ENCODE results near the gene ACAA1. TPM values are rescaled to one million over a fixed set of nuclear protein-coding genes. Genes with fewer than 3 reads are reported as not detected.

The ACAA1 gene
- total and polyA plus RNA-seq, 9 of the 15 experiments (the other 6 are each of a cell fraction or from before 2014, with no cell fraction given): 4.0 to 88.9 (median 57.2) TPM

- intact Hi-C loops (cut with micrococcal nuclease): no loop called here
- H3K4me3 ChIP-seq: no peak overlapping the region
- no peak for ATAC-seq
Measured at GRCh38 chr3:38154625-38155255, 17.8 kb upstream of the ACAA1 start.

GRCh38 chr3:38154033-38154494 lies 17.1 kb upstream of the ACAA1 start:
- H2AFZ ChIP-seq (ENCODE audit: low read depth, low read length): no peak overlapping the region
- no peak overlapping the region for H3K27ac ChIP-seq (ENCODE audit: extremely low read depth, low read depth, low read length)
- DNase-seq (ENCODE audit: extremely low read depth in 1 of 4, low spot score in 3 of 4) (no peak), FAIRE-seq (no peak), ATAC-seq (no peak)
- in situ Hi-C loops (cut with MboI): no loop called here
- H3K4me1 ChIP-seq (replicated peaks in 1 of 2; ENCODE audit: control insufficient read depth in 2 of 2, insufficient read depth in 2 of 2, low read length in 2 of 2): peaks cover 9 to 32% of the 10 kb centered on the region in 2 experiments
- no peaks in the 10 kb centered on the region for H3K79me2 ChIP-seq (ENCODE audit: control insufficient read depth, insufficient read depth, low read length)
- H3K9ac ChIP-seq (ENCODE audit: insufficient read depth in 1 of 2, low read depth in 2 of 2, low read length in 2 of 2): no peak overlapping the region
- no peaks in the 10 kb centered on the region for H3K27me3 ChIP-seq (ENCODE audit: control insufficient read depth in 2 of 2, insufficient read depth in 2 of 2, low read length in 2 of 2)
- H3K9me1 ChIP-seq (ENCODE audit: control insufficient read depth, insufficient read depth, low read length): no peaks in the 10 kb centered on the region
- H3K4me3 ChIP-seq: no peak overlapping the region
- TF ChIP-seq CEBPG (CRISPR knock-in tag; IDR thresholded peaks at IDR 0.05) (no peak), CEBPG (tag; conservative IDR thresholded peaks at IDR 0.05 in 1 of 2, IDR thresholded peaks at IDR 0.05 in 1 of 2) (peak; percentile 81 to 89), ZNF395 (CRISPR knock-in tag; IDR thresholded peaks at IDR 0.05) (no peak), GABPA (tag; conservative IDR thresholded peaks at IDR 0.05; ENCODE audit: low read depth) (no peak), CEBPB (tag; IDR thresholded peaks at IDR 0.05) (peak; percentile 55), ZNF764 (CRISPR knock-in tag; IDR thresholded peaks at IDR 0.05; ENCODE audit: low read depth) (no peak), ZNF316 (IDR thresholded peaks at IDR 0.05) (peak; percentile 11; the same call in 1 of the 2 replicates)
- WGBS (ENCODE audit: insufficient coverage, low coverage, missing lambda C conversion rate): 69% methylated on average over 2 of the region's 2 CpGs
- no TSS peak for BruUV-seq (replicated peaks)
- intact Hi-C loops (cut with micrococcal nuclease): no loop called here
- no peak overlapping the region for H3K4me2 ChIP-seq (ENCODE audit: insufficient read depth, low read length)
- POLR2A ChIA-PET: interaction anchor here (3.1 to 4.3 kb wide), 2 partner anchors 10 to 13 kb away, joined by 14 to 29 read pairs; partner anchors contain the start of gene OXSR1
- no peaks in the 10 kb centered on the region for H3K9me3 ChIP-seq (replicated peaks; ENCODE audit: control insufficient read depth, insufficient read depth, low read depth, low read length)
- H4K20me1 ChIP-seq (replicated peaks; ENCODE audit: control insufficient read depth, insufficient read depth, low read length): no peaks in the 10 kb centered on the region
- no peaks in the 10 kb centered on the region for H3K36me3 ChIP-seq (ENCODE audit: control insufficient read depth, insufficient read depth, low read length)
- CTCF ChIA-PET (ENCODE audit: low intra/inter-chr PET ratio): no interaction called here

More at GRCh38 chr3:38154625-38155255, 17.8 kb upstream of the ACAA1 start:
- no TSS peak for BruUV-seq (replicated peaks)
- no peaks in the 10 kb centered on the region for H3K27me3 ChIP-seq (ENCODE audit: control insufficient read depth in 2 of 2, insufficient read depth in 2 of 2, low read length in 2 of 2)
- peaks cover 4 to 25% of the 10 kb centered on the region in 2 experiments for H3K4me1 ChIP-seq (replicated peaks in 1 of 2; ENCODE audit: control insufficient read depth in 2 of 2, insufficient read depth in 2 of 2, low read length in 2 of 2)
- H3K9ac ChIP-seq (ENCODE audit: insufficient read depth in 1 of 2, low read depth in 2 of 2, low read length in 2 of 2): no peak overlapping the region
- H4K20me1 ChIP-seq (replicated peaks; ENCODE audit: control insufficient read depth, insufficient read depth, low read length): no peaks in the 10 kb centered on the region
- in situ Hi-C loops (cut with MboI): no loop called here
- POLR2A ChIA-PET: interaction anchor here (3.1 to 4.3 kb wide), 2 partner anchors 9 to 13 kb away, joined by 14 to 29 read pairs; partner anchors contain the start of gene OXSR1
- DNase-seq (ENCODE audit: extremely low read depth in 1 of 4, low spot score in 3 of 4) (no peak), FAIRE-seq (no peak)
- H3K36me3 ChIP-seq (ENCODE audit: control insufficient read depth, insufficient read depth, low read length): no peaks in the 10 kb centered on the region
- no peaks in the 10 kb centered on the region for H3K9me3 ChIP-seq (replicated peaks; ENCODE audit: control insufficient read depth, insufficient read depth, low read depth, low read length)
- CTCF ChIA-PET (ENCODE audit: low intra/inter-chr PET ratio): no interaction called here
- no peak overlapping the region for H3K4me2 ChIP-seq (ENCODE audit: insufficient read depth, low read length)
- no peak overlapping the region for H3K27ac ChIP-seq (ENCODE audit: extremely low read depth, low read depth, low read length)
- no peak overlapping the region for H2AFZ ChIP-seq (ENCODE audit: low read depth, low read length)
- H3K79me2 ChIP-seq (ENCODE audit: control insufficient read depth, insufficient read depth, low read length): no peaks in the 10 kb centered on the region
- WGBS (ENCODE audit: insufficient coverage, low coverage, missing lambda C conversion rate): 11% methylated on average over 2 of the region's 2 CpGs
- no peaks in the 10 kb centered on the region for H3K9me1 ChIP-seq (ENCODE audit: control insufficient read depth, insufficient read depth, low read length)
- no peak for TF ChIP-seq ZNF133 (CRISPR knock-in tag; IDR thresholded peaks at IDR 0.05)
- no peak for TF ChIP-seq SP1 (CRISPR knock-in tag; IDR thresholded peaks at IDR 0.05)

All from K562 (cell line).